ENCODE measurements around the gene OTOF.

- TF ChIP-seq CTCF (IDR thresholded peaks at IDR 0.05) (no peak), RCOR1 (IDR thresholded peaks at IDR 0.05; ENCODE audit: low read depth, low read length) (no peak), CBX2 (IDR thresholded peaks at IDR 0.05; ENCODE audit: borderline replicate concordance, low read depth) (no peak), EP300 (IDR thresholded peaks at IDR 0.05) (no peak), PBX3 (IDR thresholded peaks at IDR 0.05) (no peak), RFX5 (IDR thresholded peaks at IDR 0.05) (no peak), POLR2A (IDR thresholded peaks at IDR 0.05; ENCODE audit: low read length) (no peak), HOXA7 (CRISPR knock-in tag; IDR thresholded peaks at IDR 0.05) (no peak)
Measured at GRCh38 chr2:26513261-26513660, 35.3 kb upstream of the OTOF start.

Measured in A549 (cell line).